ENCODE data around the gene IRX5.

IRX5 gene

GRCh38 chr16:54953461-54953860 is 22.8 kb downstream of the IRX5 start:
- no peak for DNase-seq

DNA sequence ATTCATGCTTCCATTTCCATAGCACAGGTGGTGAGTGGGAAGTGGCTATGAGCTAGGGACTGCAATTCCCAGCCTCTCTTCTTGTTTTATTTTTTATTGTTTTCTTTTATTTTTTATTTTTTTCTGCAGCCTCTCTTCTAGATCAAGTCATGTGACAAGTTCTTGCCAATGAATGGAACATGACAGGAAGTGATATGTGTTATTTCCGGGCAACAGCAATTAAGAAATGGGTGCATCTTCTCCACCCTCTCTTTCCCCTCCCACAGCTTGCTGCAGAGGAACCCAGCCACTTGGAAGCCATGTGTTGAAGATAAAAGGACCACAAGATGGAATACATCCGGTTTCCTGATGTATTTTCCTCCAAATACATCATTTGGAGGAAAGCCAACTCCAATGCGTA is 23.6 kb downstream of the IRX5 start:
- no peak for DNase-seq

DNA sequence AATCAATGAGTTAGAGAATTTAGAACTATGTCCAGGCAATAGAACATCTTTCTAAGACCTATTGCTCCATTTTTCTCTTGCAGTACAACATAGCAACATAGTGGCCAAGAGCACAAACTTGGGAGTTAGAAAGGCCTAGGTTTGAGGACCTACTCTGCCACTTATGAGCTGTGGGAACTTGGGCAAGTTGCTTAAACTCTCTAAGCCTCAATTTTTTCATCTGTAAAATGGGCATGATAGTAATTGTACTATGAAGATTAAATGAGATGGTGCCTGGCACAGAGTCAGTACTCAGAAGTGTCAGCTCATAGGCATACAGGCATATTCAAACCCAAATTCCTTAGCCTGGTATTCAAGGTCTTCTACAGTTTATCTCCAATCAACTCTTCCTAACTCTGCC is 25.1 kb downstream of the IRX5 start:
- DNase-seq = no peak

DNA sequence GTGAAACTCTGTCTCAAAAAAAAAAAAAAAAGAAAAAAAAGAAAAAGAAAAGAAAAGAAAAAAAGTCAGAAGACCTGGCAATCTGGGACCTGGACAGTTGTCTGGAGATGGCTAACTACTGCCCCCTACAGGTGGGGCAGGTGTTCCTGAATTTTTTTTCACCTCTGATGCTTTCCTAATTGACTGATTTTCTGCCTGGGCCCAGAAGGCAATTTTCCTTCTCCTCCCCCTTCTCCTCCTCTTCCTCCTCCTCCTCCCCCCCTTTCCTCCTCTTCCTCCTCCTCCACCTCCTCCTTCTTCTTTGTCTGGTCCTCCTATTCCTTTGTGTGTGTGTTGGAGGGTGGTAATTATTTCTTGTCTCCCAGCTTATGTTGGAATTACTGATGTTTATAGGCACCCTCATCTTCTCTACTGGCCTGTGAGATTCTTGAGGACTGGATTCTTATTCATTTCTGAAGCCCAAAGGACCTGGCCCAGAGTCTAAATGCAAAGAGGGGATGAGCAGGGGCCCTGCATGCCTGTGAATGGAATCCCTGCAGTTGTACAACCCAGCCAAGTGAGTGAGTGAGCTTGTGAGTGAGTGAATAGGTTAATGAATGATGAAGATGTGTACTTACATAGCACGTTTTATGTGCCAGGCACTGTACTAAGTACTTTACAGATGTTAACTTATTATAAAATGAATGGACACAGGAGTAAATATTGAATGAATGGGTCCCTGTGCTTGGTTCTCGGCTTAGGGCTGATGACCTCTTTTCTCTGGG is 26.9 kb downstream of the IRX5 start:
- DNase-seq = no peak

- no peak for DNase-seq
Measured at GRCh38 chr16:54962045-54962444, 31.4 kb downstream of the IRX5 start.

DNA sequence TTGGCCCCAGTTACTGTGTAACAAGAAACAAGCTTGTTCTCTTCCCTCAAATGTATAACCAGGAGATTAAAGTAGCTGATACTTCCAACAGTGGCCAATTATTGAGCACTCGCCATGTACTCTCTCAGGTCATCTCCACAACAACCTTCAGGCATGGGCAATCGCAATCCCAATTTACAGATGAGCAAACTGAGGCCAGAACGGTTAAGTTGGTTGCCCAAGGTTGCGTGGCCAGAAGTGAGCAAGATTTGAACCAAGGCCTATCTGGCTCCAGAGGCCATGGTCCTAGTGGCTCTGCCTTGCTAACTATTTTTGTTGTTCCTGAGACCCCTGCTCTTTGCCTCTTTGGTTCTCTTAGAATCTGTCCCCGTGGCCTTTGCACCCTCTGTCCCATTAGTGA is 33.6 kb downstream of the IRX5 start:
- DNase-seq = no peak

DNA sequence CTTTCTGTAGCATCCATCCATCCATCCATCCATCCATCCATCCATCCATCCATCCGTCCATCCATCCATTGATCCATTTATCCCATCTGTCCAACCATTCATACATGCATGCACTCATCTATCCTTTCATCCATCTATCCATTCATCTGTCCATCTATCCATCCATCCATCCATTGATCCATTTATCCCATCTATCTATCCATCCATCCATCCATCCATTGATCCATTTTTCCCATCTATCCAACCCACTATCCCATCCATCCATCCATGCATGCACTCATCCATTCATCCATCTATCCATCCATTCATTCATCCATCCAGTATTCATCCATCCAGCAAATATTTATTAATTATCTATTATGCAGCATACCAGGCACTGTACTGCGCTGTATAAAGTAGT is 34.8 kb downstream of the IRX5 start:
- DNase-seq = no peak

GRCh38 chr16:54968011-54968410 is 37.3 kb downstream of the IRX5 start:
- DNase-seq = no peak

- DNase-seq = no peak
Measured at GRCh38 chr16:54968784-54969183, 38.1 kb downstream of the IRX5 start.

- DNase-seq = no peak
Measured at GRCh38 chr16:54970016-54970415, 39.4 kb downstream of the IRX5 start.

DNA sequence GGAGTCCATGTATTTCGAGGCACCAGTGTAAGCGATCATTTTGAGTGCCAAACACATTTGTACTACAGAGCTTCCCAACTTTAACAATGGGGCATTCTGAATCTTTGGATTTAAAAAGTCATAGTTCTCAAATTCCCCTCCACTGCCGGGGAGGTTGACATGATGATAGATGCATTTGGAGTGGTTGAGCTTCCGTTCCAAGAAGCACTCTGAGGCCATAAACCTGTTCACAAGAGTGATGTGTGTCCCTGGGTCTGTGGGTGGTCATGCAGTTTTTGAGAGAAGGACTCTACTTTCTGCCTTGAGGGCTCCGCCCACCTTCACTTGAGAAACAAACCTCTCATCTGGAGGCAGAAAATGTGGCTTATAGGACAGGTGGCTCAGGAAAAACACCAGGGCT is 43.7 kb downstream of the IRX5 start:
- DNase-seq = no peak

DNA sequence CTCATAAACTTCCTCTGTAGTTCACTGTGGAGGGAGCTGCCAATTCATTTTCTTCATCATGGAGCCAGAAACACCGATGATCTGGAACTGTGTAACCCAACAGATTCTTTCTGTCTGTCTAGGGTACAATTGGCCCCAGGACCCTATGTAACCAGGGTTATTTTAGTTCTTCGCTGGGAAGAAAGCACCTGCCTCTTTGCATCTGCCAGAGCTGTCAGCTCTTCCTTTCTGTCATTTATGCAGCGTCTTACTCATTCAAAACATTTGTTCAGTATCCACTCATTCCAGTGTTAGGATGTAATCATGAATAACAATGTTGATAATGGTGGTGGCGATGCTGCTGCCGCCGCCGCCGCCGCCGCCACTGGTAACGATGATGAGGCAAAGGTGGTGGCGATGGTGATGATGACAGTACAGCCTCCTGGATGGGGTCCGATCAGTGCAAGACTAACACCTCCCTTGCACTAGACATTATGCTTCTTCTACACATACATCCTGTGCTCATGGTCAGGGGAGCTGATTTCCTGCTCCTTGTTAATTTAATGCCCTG is 46.1 kb downstream of the IRX5 start:
- no peak for DNase-seq

DNA sequence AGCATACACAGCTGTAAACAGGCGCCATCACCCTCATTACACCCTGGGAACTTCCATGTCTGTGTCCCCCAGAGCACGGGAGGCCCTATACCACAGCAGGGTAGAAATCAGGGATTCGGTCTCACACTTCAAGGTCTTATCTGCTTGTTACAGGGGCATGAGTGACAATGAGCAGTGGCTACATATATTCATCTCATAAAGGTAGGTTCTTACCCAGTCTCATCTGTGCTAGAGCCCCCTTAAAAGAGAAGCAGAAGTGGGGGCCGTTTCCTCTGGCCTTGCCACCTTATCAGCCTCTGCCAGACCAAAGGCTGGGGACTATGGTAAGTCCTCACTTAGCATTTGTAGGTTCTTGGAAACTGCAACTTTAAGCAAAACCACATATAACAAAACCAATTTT is 46.5 kb downstream of the IRX5 start:
- DNase-seq = no peak

DNA sequence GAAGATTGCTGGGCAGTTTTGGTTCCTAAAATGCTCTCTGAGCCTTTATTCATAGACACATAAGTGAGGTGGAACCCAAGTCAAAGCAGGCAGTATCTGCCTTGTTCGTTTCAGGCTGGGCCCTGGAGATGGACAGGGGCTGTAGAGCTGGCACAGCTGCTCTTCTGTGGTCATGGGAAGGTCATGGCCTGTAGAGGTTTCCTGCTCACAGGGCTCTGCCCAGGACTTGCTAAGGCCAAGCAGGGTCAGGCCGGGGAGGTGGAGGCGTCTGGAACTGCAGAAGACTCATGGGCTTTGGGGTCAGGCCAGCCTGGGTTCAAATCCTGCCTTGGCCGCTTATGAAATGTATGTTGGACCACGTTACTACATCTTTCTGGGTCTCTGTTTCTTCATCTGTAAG is 50.2 kb downstream of the IRX5 start:
- no peak for DNase-seq
